Inferior parietal cortex (tissue), 1 donor: Measurements from ENCODE around the gene ACTL8.

Experiments
- DNase-seq: peaks from one replicate; pipeline ENCODE4 v3.0.0-alpha.2; 2016; ENCODE audit errors: extremely low spot score

Gene ACTL8

DNA sequence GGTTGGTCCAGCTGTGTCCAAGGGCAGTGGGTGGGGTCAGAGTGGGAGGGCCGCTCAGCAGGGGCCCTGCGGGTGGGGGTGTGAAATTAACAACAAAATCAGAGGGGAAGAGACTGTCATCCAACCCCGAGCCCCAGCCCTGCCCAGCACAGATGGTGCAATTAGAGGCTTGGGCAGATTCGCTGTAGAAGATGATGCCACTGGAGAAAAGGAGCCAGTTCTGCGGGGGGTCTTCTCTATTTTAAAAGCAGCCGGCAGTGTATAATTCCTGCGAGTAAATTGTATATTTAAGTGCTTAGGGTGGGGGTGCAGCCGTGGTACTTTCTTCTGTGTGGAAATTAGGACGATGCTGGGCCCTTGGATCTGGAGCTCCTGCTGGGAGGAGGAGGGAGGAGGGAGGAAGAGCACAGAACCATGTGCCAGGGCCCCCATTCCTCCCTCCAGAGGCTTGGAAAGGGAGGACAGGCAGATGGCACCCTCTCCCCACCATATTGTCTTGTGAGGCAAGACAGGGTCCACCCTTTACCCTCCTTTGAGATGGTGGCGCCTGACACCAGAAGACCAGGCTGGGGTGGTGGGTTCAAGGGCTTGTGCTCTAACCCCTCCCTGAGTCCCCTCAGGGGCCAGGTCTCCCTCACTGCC, 89.2 kb downstream of the ACTL8 start:
- DNase-seq: no peak

DNA sequence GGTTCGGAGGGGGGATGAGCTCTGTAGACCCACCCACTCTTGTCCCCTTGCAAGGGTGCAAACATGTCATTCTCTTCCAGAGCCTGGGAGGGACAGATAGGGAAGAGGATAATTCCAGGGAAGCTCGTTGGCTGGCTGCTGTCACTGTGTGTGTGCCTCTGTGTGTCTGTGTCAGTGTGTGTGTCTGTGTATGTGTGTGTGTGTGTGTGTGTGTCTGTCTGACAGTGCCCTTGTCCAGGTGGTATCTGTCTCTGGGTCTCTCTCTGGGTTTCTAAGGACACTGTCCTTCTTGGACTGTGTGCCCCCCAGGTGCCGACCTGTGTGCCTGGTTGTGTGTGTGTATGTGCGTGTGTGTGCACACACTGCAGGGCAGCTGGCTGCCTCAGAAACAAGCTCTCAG, 90.5 kb downstream of the ACTL8 start:
- DNase-seq: no peak

DNA sequence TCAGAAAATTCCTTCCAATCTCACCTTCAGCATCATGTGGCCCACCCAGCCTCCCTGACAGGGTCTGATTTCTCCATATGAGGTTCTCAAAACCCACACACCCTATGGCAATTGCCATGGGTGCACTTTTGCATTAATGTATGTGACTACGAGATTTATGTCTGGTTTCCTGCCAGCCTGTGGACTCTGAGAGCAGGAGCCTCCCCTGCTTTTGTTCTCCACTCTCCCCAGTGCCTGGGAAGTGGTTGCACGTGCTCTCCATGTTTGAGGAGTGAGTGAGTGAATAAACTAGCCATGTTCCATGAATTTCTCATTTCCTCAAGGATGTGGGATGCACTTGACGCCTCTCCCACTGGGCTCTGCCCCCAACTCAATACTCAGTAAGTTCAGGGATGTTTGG, 91.2 kb downstream of the ACTL8 start:
- no peak for DNase-seq

DNA sequence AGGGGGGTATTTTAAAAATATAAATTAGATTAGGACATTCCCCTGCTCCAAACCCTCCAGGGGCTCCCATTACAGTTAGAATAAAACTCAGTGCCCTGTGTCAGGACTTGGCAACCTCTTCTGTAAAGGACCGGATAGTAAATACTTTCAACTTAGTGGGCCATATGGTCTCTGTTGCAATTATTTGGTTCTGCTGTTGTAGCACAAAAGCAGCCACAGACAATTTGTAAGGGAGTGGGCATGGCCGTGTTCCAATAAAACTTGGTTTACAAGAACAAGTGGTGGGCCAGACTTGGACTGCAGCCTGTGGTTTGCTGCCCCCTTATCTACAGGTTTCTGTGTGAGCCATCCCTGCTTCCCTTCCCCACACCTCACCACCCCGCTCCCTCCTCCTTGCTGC, 92.0 kb downstream of the ACTL8 start:
- no peak for DNase-seq

DNA sequence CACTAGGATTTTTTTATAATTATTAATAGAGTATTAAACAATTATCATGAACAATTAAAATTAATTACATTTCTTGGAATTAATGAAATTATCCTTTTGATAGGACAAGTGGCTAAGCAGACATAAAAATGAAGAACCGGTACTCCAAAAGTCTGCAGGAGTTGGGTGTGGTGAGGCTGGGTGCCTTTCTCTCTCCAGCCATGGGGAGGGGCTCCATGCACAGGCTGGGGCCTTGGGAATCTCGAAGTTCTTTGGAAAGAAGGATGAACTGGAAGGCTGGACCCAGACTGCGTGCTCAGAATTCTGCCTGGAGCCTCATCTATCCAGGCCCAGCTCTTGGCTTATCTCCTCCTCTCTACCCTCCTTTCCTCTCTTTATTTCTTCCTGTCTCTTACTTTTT, 94.1 kb downstream of the ACTL8 start:
- DNase-seq: no peak

DNA sequence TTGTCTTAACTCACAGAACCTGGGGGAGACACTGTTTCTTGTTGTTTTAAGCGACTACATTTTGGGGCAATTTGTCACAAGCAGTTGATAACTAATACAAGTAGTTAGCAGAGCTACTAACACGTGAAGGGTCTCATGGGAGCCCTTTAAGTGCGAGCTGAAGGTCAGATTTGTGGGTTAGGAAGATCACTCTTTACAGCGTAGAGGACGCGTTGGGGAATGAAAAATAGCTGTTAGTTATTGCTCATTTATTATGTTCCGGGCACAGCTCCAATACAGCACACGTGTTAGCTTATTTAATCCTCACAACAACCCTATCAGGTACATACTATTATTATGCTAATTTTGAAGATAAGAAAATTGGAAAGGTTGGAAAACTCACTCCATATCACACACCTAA, 95.9 kb downstream of the ACTL8 start:
- no peak for DNase-seq

DNA sequence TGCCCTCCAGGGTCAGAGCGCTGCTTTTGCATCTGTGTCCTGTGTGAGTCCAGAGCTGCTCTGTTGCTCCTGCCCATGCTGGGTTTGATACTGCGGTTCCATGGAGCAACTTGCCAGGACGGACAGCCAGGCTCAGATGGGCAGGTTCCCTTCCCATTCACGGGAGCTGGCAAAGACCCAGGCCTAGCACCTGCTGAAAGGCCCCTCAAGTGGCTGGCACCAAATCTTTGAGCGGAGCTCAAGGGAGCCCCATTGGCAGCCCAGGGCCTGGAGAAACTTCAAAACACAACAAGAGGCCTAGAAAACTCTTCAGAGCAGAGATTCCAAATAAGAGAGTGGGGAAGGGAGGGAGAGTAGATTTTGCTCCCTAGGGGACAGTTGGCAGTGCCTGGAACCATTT, 97.2 kb downstream of the ACTL8 start:
- DNase-seq: no peak

DNA sequence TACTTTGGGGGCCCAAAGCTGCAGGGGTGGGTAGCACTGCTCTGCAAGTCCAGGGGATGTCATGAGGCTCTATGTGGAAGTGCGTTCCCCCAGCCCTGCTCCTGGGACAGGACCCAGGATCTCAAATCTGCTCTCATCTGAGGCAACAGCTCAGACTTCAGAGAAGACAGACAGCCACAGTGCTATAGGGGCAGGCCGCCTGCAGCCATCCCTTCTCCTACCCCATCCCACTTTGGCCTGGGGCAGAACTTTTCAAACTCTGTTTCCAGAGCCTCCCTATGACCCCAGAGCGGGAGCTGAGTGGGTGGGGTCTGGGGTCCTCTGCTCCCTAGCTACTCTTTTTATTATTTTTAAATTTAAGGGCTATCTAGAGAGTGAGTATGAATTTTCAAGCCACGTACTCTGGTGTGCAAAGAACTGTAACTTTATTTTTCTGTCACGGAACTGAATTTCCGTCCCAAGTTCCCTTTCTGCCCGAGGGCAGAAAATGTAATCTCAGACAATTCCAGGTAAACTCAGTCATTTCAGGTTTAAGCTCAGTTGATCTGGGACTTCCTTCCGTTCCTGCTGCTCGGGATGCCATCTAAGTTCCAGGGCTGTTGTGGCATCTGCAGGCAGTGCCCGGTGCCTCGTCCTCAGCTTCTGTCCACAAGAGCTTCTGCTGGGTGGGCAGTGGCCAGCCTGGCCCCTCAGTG, 98.3 kb downstream of the ACTL8 start:
- no peak for DNase-seq

DNA sequence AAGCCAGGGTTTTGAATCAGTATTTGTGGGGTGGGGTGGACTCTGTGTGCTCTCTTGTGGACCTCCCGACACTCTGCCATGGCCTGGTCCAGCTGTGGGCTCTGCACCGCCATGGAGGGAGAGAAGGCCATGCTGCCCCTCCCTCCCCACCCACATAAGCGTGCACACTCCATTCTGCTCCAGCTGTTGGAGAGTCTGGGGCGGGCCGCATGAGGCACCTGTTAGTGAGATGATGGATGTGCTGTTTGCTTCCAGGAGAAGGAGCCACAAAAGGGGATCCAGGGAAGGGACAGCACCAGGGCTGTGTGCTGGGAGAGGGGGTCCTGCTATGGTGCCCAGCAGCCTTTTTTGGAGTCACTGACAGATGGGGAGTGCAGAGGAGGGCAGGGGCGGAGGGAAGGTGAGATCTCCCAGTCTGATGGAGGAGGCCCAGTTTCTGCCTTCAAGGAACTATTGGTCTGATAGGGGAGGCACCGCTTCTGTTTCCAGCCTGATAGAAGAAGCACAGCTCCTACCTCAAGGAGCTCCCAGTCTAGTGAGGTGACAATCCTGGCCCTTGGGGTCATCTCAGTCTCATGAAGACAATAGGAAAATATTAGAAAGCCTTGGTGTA, 101.5 kb downstream of the ACTL8 start:
- no peak for DNase-seq

DNA sequence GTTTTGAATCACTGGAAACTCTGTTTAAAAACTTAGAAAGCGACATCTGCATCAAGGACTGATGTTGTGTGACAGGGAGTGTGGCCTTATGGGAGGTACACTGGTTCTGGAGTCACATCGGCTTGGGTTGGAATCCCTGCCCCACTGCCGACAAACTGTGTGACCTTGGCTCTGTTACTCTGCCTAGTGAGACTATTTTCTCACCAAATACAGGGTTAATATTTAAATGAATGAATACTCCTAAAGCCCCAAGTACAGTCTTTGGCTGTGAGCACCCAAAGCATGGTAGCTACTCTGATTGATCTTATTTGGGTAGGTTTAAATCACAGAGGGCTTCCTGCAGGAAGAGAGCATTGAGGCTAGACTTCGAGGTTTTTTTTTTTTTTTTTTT, 102.0 kb downstream of the ACTL8 start:
- DNase-seq: no peak

DNA sequence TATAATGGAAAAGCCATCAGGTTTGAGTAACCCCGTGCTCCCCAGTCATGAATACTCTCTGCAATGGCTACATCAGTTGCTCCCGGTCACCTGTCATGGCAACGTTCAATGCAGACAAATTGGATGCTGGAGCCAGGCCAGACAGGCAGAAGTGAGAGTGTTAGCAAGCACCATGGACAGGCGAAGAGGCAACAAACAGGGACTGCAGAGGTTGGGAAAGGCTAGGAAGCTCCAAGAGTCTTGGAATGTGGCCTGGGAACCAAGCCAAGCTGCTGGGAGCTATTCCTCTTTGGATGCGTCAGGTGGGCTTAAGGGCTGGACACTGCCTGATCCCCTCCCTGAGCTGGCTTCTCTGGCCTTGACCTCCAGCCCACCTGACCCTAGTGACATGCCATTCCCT, 102.9 kb downstream of the ACTL8 start:
- no peak for DNase-seq

DNA sequence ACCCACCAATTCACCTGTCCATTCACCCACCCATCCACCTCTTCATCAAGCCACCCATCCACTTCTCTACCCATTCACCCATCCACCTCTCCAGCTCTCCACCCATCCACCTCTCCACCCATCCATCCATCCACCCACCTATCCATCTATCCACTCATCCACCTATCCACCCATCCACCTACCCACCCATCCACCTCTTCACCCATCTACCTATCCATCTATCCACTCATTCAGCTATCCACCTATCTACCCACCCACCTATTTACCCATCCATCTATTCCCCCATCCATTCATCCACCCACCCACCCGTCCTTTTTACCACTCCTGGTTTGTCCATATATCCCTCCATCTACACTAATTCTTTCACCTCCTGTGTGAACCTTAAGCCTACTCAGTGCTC, 105.7 kb downstream of the ACTL8 start:
- no peak for DNase-seq

DNA sequence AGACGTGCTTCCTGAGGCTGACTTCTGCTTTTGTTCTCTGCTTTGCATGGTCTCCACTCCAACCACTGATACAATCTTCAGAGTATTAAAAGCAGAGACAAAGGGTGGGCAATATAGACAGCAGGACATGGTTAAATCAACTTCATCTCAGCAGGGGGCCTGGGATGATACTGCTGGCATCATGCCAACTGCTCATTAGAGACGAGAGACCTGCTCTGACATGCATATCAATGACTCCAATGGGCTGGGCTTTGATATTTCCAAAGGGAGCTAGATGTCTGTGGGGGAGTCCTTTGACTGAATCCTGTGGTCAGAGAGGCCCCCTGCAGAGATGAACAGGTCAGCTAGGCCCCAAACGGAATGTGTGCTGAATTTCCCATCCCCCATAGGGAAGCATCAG, 106.6 kb downstream of the ACTL8 start:
- DNase-seq: no peak

DNA sequence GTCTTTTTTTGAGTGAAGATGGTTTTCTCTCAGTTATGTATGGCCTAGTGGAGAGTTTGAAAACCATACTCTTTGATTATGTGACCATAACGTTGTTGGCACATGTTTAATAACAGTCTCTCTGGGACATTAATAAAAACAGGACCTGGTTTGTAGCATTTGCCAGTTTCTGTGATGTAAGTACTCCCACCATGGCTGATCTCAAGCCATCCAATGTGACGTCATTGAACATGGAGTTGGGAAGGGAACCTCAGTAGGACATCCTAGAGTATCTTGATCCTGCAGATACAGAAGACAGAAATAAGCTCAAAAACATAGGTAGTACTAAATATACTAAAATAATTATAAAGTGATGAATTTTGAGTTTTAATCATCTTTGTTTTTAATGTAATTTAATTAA, 107.0 kb downstream of the ACTL8 start:
- no peak for DNase-seq

DNA sequence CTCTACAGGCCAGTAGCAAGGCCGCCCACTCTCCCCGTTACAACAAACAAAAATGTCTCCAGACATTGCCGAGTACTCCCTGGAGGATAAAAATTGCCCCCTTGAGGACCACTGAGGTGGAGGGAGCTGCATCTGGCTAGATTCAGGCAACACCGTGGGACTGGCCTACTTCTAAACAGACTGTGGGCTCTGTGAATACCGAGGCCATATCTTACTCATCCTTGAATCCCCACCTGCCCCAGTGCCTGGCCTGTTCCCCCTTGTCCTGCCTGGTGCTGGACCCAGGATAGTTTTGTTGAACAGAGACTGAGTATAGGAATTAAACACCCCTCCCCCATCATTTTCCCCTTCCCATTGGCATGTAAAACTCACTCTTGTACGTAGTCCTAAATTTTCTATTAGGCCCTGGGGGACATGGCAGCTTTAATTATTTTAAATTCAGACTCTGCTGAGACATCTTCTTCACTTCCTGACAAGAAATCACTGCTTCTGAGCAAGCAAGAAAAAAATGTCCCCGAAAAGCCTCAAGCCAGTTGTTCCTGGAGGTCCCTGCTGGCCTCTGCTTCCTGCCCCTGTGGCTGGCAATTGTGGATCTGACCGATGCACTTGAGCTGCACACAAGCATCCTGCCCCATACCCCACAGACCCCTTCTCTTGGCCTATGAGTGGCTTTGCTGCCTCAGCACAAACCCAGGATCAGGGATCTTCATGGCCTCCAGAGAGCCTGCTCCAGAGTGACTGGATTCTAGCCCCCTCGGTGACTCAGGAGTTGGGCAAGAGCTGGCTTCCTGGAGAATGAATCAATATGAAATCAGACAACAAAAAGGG, 111.0 kb downstream of the ACTL8 start:
- no peak for DNase-seq

DNA sequence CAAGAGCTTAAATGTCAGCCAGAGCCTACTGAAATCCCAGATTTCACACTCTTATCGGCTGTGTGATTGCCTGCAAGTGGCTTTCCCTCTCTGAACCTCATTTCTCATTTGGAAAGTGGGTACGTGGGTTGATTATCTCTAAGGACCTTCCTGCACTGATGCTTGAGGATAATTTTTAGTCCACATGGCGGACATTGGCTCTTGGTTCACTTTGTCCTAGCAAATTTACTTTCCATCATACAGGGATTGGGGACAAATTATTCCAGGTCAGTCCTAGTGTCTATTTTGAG, 111.6 kb downstream of the ACTL8 start:
- DNase-seq: no peak

DNA sequence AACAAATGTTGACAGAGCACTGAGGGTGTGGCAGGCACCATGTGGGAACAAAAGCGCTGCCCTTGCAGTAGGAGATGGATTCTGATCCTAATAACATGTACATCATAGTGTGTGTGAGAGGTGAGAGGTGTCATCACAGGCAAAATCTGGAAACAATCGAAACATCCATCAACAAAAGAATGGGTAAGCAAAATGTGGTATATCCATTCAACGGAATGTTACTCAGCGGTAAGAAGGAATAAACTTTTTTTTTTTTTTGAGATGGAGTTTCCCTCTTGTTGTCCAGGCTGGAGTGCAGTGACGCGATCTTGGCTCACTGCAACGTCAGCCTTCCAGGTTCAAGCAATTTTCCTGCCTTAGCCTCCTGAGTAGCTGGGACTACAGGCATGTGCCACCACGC, 112.3 kb downstream of the ACTL8 start:
- DNase-seq: no peak

DNA sequence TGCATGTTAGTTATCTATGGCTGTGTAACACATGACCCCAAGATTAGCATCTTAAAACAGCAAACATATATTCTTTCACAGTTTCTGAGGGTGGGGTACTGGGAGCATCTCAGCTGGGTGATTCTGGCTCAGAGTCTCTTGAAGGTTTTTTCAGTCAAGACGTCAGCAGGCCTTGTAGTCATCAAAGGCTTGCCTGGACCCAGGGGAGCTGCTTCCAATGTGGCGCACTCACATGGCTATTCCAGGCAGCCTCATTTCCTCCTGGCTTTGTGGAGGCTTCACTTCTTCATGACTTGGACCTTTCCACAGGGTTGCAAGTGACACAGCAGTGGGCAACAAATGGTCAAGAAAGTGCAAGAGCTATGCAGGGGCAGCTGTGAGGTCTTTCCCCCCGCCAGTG, 114.7 kb downstream of the ACTL8 start:
- DNase-seq: no peak

DNA sequence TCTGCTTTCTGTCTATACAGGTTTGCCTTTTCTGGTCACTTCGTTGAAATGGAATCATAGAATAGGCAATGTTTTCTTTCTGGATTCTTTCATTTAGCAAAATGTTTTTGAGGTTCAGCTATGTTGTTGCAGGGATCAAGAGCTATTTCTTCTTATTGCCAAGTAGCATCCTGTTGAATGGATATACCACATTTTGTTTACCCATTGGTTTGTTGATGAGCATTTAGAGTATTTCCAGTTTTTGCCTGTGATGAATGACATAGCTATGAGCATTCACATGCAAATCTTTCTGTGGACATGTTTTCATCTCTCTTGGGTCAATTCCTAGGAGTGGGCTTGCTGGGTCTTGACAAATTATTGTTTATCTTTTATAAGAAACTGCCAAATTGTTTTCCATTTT, 115.5 kb downstream of the ACTL8 start:
- no peak for DNase-seq

DNA sequence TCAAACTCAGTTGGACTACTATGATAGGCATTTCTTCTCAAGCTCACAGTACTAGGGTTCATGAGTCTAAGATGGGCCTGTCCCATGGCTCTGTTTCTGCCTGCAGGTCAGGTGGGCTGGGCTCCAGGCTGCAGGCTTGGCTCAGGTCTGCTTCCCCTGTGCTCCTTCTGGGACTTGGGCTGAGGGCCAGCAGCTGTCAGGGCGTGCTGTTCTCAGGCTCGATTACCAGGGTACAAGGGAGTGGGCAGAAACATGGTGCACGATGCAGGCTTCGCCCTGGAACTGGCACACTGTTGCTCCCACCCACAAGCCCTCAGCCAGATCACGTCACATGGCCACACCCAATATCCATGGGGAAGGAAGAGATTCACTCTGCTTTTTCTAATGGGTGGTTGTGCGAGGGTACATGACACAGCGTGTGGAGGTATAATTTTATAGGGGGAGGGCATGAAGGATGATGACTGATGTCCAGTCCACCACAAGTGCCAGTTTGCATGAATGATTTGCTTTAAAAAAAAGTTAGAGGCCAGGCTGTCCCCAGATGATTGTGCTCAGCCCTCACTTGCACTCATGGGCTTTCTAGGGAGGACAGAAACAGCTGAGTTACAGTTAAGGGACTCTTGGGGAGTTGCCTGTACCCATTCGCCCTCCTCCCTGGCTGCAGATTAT, 118.0 kb downstream of the ACTL8 start:
- no peak for DNase-seq

DNA sequence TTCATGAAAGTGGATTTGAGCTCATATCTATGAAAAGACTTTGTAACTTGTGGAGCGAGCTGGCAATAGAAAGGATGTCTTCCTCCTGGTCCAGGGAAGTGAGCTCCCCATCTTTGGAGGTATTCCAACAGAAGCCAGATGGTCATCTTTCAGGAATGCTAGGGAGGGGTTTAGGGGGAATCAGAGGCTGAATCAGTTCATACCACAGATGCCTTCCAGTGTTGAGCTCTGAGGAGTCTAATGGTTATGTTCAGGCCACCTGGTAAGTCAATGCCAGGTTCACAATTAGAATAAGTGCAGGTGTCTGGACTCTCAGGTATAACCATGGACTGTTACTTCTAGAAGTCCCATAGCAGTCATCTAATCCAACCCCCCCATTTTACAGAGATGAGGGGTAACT, 119.1 kb downstream of the ACTL8 start:
- no peak for DNase-seq

DNA sequence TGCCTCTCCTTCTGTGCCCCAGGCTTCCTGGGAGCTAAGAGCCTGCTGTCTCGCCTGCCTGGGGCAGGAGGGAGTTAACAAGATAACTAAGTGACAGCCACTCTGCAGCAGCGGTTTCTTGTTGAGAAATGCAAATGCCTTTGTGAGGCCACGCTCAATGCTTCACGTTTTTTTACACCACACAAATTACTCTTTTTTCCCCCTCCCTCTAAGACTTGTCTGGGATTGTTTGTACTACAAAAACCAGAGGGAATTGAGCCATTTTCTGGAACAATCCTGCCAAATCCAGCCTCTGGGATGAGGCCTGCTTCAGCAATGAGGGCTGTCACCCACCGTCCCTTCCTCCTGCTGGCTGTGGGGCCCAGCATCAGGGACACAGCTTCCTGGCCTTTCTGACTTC, 119.6 kb downstream of the ACTL8 start:
- no peak for DNase-seq
